Colonic mucosa (tissue), 4 donors: ENCODE results near the gene NAP1L1. TPM values are rescaled to one million over a fixed set of nuclear protein-coding genes. Genes with fewer than 3 reads are reported as not detected.

Experiments
- DNase-seq: peaks from one replicate; pipeline ENCODE4 v3.0.0-alpha.2; 2020
- H3K27ac ChIP-seq: fragments of 200-600 bp; one replicate; pipeline ENCODE4 v1.8.0; 2021
- H3K27me3 ChIP-seq: fragments of 200-600 bp; one replicate; pipeline ENCODE4 v1.8.0; 2021
- H3K36me3 ChIP-seq: fragments of 200-600 bp; one replicate; pipeline ENCODE4 v1.8.0; 2021
- H3K4me1 ChIP-seq: fragments of 200-600 bp; one replicate; pipeline ENCODE4 v1.8.0; 2021; ENCODE audit warnings: mild to moderate bottlenecking
- H3K4me3 ChIP-seq: fragments of 200-600 bp; one replicate; pipeline ENCODE4 v1.8.0; 2021
- H3K9ac ChIP-seq, 2 donors: one replicate each; pipeline ENCODE4 v1.7.0; 2013; ENCODE audit warnings: control low read depth in 2 of 2, low read depth in 2 of 2, low read length in 2 of 2
- H3K9me3 ChIP-seq: fragments of 200-600 bp; one replicate; pipeline ENCODE4 v1.8.0; 2021
- intact Hi-C: fragments of 100-400 bp; cut with DNase I; formaldehyde crosslinking; loops from one replicate; pipeline ENCODE4 v1.14.1; 2022
- total RNA-seq, 2 donors: library from RNA; stranded (reverse); fragmentation: NEBNext Ultra II Directional in 1 of 2; extraction: Animal tissue kit (Norgen Biotek cat#: 25700) in 1 of 2; gene quantifications; one replicate each; pipeline ENCODE4 v1.2.1, GENCODE V29; 2021
- TF ChIP-seq, protein P1 (sequence below): fragments of 200-600 bp; IDR thresholded peaks from one replicate; pipeline ENCODE4 v1.8.0; 2022; ENCODE audit warnings: antibody characterized with exemption, mild to moderate bottlenecking
- donor health status: healthy.
- donor health status: DM: no; HTN: no; CAD: no.
- donor health status: DM: no; HTN: no; CAD: no.

The NAP1L1 gene
- total RNA-seq, 2 donors from 2014 or later: 163 to 171 TPM

DNA sequence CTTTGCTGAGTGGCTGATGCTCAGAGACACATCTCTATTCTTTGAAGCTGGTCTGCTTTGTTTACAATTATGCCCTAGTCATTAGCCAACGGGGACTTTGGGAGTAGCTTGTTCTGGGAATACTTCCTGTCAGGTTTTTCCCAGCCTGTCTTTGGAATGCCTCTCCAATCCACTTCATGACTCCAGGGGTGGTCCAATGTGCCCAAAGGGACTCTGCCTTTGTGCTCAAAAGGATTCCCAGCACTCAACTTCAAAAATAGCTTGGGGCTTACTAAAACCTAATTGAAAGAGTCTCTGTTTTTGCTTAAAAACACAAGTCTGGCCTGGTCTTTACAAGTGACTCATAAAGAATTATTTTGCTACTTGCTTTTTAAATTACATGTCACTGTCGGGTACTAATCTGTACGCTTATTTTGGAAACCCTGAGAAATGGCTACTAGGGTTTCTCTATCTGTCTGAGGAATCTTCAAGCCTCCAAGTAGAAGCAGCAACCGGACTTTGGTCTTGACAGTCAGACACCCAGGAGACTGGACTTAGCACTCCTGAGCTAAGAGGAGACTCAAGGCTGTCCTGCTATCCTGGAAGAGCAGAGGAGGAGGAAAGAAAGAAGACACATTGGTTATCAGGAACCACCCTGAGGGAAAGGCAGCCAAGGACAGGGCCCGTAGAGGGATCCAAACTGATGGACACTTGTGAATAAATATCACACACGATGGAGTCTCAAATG lies 73.6 kb downstream of the NAP1L1 start:
- no peaks in the 10 kb centered on the region for H3K27me3 ChIP-seq
- no peak overlapping the region for H3K27ac ChIP-seq

DNA sequence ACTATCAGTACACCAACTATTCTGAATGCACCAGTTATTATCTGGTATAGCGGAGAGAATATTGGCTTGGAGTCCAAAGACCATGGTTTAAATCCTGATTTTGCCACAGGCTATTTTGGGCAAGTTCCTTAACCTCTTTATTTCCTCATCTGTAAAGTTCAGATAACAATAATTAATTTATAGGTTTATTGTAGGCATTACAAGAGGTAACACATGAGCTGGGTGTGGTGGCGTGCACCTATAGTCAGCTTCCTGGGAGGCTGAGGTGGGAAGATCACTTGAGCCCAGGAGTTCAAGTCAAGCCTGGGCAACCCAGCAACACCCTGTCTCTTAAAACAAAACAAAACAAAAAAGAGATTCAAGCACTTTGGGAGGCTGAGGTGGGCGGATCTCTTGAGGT lies 76.1 kb downstream of the NAP1L1 start:
- no peaks in the 10 kb centered on the region for H3K27me3 ChIP-seq
- H3K9ac ChIP-seq: no peak overlapping the region
- H3K4me3 ChIP-seq: no peak overlapping the region
- H3K9me3 ChIP-seq: no peaks in the 10 kb centered on the region
- intact Hi-C loops: no loop called here
- H3K36me3 ChIP-seq: no peaks in the 10 kb centered on the region
- no peaks in the 10 kb centered on the region for H3K4me1 ChIP-seq
- no peak for DNase-seq
- no peak overlapping the region for H3K27ac ChIP-seq
- TF ChIP-seq, protein P1, sequence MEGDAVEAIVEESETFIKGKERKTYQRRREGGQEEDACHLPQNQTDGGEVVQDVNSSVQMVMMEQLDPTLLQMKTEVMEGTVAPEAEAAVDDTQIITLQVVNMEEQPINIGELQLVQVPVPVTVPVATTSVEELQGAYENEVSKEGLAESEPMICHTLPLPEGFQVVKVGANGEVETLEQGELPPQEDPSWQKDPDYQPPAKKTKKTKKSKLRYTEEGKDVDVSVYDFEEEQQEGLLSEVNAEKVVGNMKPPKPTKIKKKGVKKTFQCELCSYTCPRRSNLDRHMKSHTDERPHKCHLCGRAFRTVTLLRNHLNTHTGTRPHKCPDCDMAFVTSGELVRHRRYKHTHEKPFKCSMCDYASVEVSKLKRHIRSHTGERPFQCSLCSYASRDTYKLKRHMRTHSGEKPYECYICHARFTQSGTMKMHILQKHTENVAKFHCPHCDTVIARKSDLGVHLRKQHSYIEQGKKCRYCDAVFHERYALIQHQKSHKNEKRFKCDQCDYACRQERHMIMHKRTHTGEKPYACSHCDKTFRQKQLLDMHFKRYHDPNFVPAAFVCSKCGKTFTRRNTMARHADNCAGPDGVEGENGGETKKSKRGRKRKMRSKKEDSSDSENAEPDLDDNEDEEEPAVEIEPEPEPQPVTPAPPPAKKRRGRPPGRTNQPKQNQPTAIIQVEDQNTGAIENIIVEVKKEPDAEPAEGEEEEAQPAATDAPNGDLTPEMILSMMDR: no peak

More for the DNA sequence above, 73.6 kb downstream of the NAP1L1 start:
- Histone ChIP-seq H3K4me1 (no peaks in the 10 kb centered on the region), H3K4me3 (no peak overlapping the region), H3K9me3 (no peaks in the 10 kb centered on the region), H3K36me3 (no peaks in the 10 kb centered on the region), H3K9ac (no peak overlapping the region)
- intact Hi-C loops: no loop called here
- TF ChIP-seq, protein P1: no peak
- DNase-seq: no peak

DNA sequence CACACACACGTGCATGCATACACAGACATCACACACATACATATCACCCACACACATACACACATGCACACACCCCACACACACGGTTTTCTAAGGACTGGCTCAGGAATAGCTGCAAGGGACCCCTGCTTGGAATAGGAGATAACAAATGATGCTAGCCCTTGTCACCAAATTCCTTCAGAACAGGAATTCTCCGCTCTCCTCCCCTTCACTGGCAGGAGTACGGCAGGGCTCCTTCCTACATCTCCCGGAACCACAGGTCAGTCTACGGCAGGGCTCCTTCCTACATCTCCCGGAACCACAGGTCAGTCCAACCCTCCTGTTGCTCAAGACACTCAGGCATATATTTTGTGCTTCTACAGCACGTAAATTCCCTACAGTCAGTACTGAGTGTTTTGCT lies 76.8 kb downstream of the NAP1L1 start:
- Histone ChIP-seq H3K9ac (no peak overlapping the region), H3K27ac (no peak overlapping the region), H3K36me3 (no peaks in the 10 kb centered on the region), H3K27me3 (no peaks in the 10 kb centered on the region), H3K4me1 (no peaks in the 10 kb centered on the region), H3K4me3 (no peak overlapping the region), H3K9me3 (no peaks in the 10 kb centered on the region)
- intact Hi-C loops: no loop called here
- TF ChIP-seq, protein P1: no peak
- no peak for DNase-seq

DNA sequence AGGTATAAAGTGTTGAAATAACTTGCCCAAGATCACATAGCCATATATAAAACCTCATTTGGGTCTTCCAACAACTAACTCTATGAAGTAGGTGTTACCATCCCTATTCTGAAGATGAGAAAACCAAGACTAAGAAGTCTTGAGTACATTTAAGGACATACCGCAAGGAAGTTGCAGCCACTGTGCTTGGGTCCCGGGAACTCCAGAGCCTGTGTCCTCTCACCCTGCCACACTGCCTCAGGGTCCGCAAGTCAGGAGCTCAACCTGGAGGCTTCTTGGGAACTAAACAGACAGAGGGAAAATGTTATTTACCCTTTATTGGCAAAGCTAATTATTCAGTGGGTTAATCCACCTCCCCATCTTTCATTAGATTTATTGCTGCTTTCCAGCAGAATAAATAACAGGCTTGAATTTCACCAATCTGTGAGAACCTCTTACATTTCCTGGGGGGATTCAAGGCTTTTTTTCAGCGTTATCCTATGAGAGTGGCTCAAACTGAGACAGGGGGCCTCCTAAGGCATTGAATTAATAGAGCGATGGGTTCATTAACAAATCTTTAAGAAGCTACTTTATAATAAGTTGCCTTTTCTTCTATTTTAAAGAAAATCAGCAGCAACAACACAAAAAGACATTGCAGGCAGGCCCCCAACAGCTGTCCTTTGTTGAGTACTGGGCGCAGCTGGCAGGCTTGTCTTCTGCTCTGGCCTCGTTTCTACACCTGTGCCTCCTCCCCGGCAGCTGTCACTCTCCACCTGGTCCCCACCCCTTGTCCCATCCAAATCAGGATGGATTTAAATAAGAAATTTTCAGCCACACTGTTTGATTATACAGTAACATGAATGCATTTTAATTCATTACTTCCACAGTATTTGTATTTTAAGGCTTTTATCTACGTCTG lies 78.2 kb downstream of the NAP1L1 start:
- no peak for DNase-seq
- H3K4me1 ChIP-seq: no peaks in the 10 kb centered on the region
- no peaks in the 10 kb centered on the region for H3K9me3 ChIP-seq
- TF ChIP-seq, protein P1: no peak
- no peak overlapping the region for H3K4me3 ChIP-seq
- H3K27ac ChIP-seq: no peak overlapping the region
- H3K27me3 ChIP-seq: no peaks in the 10 kb centered on the region
- intact Hi-C loops: no loop called here
- no peaks in the 10 kb centered on the region for H3K36me3 ChIP-seq
- no peak overlapping the region for H3K9ac ChIP-seq

DNA sequence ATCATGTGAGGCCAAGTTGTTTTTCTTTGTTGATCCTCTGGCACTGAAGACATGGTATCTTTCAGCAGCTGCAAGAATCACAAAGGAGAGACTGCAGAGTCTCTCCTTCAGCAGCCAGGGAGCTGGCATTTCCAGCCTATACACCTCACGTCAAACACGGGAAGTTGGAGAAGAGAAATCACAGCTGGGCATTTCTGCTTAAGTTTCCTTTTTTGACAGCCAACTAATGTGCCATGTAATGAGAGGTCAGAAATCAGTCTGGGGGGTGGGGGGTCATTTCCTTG lies 81.2 kb downstream of the NAP1L1 start:
- intact Hi-C loops: no loop called here
- no peaks in the 10 kb centered on the region for H3K36me3 ChIP-seq
- no peak overlapping the region for H3K9ac ChIP-seq
- DNase-seq: no peak
- H3K9me3 ChIP-seq: no peaks in the 10 kb centered on the region
- no peak overlapping the region for H3K4me3 ChIP-seq
- H3K27me3 ChIP-seq: no peaks in the 10 kb centered on the region
- H3K4me1 ChIP-seq: no peaks in the 10 kb centered on the region
- no peak overlapping the region for H3K27ac ChIP-seq
- TF ChIP-seq, protein P1: no peak
